Esophagus muscularis mucosa (tissue), 4 donors: Measurements from ENCODE around the gene SYCP1. TPM values are rescaled to one million over a fixed set of nuclear protein-coding genes. Genes with fewer than 3 reads are reported as not detected.

Experiments
- DNase-seq: peaks from one replicate; pipeline ENCODE4 v3.0.0-alpha.2; 2017; ENCODE audit errors: extremely low spot score
- H3K27ac ChIP-seq, 4 donors: fragments of 200-600 bp; sonication (generic); replicated peaks in 1 of 4; 1 replicate in 3 of 4; 2 replicates in 1 of 4; pipeline ENCODE4 v1.5.1; 2016 to 2019; ENCODE audit warnings: mild to moderate bottlenecking in 1 of 4
- H3K27me3 ChIP-seq, 4 donors: fragments of 200-600 bp; sonication (generic); one replicate each; pipeline versions ENCODE4 v1.5.1 to v1.6.0; 2016 to 2019
- H3K36me3 ChIP-seq, 4 donors: fragments of 200-600 bp; sonication (generic); one replicate each; pipeline ENCODE4 v1.5.1; 2016 to 2019
- H3K4me1 ChIP-seq, 4 donors: fragments of 200-600 bp; sonication (generic); one replicate each; pipeline ENCODE4 v1.5.1; 2016 to 2019
- H3K4me3 ChIP-seq, 4 donors: fragments of 200-600 bp; sonication (generic); 1 replicate in 2 of 4; 2 replicates in 2 of 4; pipeline ENCODE4 v1.5.1; 2016 to 2019; ENCODE audit warnings: mild to moderate bottlenecking in 4 of 4, moderate library complexity in 1 of 4
- H3K9me3 ChIP-seq, 4 donors: fragments of 200-600 bp; sonication (generic); 1 replicate in 3 of 4; 2 replicates in 1 of 4; pipeline ENCODE4 v1.5.1; 2016 to 2019
- EP300 ChIP-seq: sonication (generic); formaldehyde crosslinking; IDR thresholded peaks from one replicate; pipeline ENCODE4 v1.6.1; 2017; ENCODE audit warnings: antibody characterized with exemption
- POLR2A ChIP-seq: fragments of 450-650 bp; IDR thresholded peaks from one replicate; pipeline ENCODE4 v1.6.1; 2017; ENCODE audit warnings: antibody characterized with exemption, moderate library complexity, mild to moderate bottlenecking, low read depth
- POLR2AphosphoS5 ChIP-seq, 2 donors: sonication (generic); formaldehyde crosslinking; IDR thresholded peaks; one replicate each; pipeline ENCODE4 v1.6.1; 2017; ENCODE audit warnings: antibody characterized with exemption in 2 of 2
- WGBS: methylation state at CpG from one replicate; pipeline ENCODE4 v1.1.5; 2018; 5-methylcytosine and 5-hydroxymethylcytosine counted together
- intact Hi-C: fragments of 100-400 bp; cut with DNase I; formaldehyde crosslinking; loops from one replicate; pipeline ENCODE4 v1.15.1; 2023
- total RNA-seq, 4 donors: library from RNA; depleted of rRNA; stranded (reverse); fragments of >200 nt; gene quantifications; one replicate each; pipeline versions ENCODE4 v1.1.0 to v1.2.1, GENCODE V29; 2016
- TF ChIP-seq, protein P1 (sequence below), 3 experiments: fragments of 200-600 bp in 2 of 3; fragments of 450-650 bp in 1 of 3; sonication (generic) in 2 of 3; IDR thresholded peaks; one replicate each; pipeline ENCODE4 v1.5.1; 2017 to 2019; ENCODE audit warnings: antibody characterized with exemption in 3 of 3, mild to moderate bottlenecking in 2 of 3, moderate library complexity in 1 of 3

The SYCP1 gene
- total RNA-seq, 4 donors from 2014 or later: not detected

DNA sequence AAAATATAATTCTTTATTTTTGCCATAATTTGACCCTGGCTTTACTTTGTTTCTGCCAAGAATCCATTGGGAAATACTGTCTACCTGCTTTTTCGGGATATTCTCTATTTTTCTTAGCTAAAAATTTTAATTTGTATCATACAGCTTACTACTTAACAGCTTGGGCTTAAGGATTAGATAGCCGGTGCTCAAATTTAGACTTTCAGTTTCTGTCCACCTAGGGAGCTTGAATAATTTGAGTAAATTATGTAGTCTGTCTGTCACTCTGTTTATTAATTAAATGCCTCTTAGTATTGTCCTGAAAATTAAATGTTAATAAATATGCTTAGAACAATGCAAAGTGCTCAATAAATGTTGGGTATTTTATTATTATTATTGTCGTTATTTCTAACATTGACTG lies 6.7 kb downstream of the SYCP1 start:
- intact Hi-C loops: no loop called here
- peaks cover 0 to 12% (median 0%) of the 10 kb centered on the region in 4 donors for H3K27me3 ChIP-seq
- no peak for DNase-seq
- H3K27ac ChIP-seq: no peak overlapping the region
- no peak overlapping the region for H3K4me3 ChIP-seq
- no peaks in the 10 kb centered on the region for H3K4me1 ChIP-seq
- no peaks in the 10 kb centered on the region for H3K36me3 ChIP-seq
- no peak for TF ChIP-seq POLR2A
- no peak for TF ChIP-seq EP300
- no peak for TF ChIP-seq POLR2AphosphoS5 (IDR thresholded peaks at IDR 0.05)
- TF ChIP-seq, protein P1, sequence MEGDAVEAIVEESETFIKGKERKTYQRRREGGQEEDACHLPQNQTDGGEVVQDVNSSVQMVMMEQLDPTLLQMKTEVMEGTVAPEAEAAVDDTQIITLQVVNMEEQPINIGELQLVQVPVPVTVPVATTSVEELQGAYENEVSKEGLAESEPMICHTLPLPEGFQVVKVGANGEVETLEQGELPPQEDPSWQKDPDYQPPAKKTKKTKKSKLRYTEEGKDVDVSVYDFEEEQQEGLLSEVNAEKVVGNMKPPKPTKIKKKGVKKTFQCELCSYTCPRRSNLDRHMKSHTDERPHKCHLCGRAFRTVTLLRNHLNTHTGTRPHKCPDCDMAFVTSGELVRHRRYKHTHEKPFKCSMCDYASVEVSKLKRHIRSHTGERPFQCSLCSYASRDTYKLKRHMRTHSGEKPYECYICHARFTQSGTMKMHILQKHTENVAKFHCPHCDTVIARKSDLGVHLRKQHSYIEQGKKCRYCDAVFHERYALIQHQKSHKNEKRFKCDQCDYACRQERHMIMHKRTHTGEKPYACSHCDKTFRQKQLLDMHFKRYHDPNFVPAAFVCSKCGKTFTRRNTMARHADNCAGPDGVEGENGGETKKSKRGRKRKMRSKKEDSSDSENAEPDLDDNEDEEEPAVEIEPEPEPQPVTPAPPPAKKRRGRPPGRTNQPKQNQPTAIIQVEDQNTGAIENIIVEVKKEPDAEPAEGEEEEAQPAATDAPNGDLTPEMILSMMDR (IDR thresholded peaks at IDR 0.05): no peak
- 65% methylated on average over 3 of the region's 3 CpGs for WGBS
- no peaks in the 10 kb centered on the region for H3K9me3 ChIP-seq

DNA sequence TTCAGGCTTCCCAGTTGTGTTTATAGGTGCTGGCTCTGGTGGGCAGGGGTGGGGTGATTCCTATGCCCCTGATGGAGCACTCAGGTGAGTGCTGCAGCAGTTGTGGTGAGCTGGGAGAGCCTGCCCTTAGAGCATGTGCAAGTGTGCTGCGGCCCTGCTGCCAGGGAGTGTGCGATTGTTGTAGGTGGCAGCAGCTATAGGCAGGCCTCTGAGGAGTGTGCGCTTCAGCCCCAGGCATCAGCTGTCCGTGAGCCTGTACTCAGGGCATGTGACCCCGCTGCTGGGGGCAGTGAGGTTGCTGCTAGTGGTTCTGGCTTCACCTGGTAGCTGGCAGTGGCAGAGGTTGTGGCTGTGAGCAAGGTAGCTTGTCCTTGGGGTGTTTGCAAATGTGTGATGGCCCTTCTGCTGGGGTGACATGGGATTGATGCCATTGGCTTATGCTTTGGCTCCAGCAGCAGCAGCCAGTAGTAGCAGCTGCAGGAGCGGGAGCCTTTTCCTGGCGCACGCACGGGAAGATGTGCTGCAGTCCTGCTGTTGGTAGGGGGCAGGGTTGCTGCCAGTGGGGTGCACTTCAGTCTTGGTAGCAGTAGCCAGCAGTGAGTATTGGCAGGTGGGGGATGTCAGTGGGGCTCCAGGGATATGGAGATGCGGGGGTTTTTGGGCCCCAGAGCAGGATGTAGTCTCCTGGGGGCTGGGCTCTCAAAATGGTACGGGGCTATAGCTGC lies 37.7 kb downstream of the SYCP1 start:
- TF ChIP-seq, protein P1 (IDR thresholded peaks at IDR 0.05): no peak
- TF ChIP-seq POLR2A (no peak), POLR2AphosphoS5 (IDR thresholded peaks at IDR 0.05) (no peak), EP300 (no peak)
- Histone ChIP-seq H3K4me3 (no peak overlapping the region), H3K4me1 (no peaks in the 10 kb centered on the region), H3K36me3 (no peaks in the 10 kb centered on the region), H3K27me3 (peaks cover 0 to 3% (median 0%) of the 10 kb centered on the region in 4 donors), H3K9me3 (no peaks in the 10 kb centered on the region), H3K27ac (no peak overlapping the region)
- DNase-seq: no peak
- intact Hi-C loops: no loop called here
- whole genome bisulfite sequencing: 44% methylated on average over 7 of the region's 11 CpGs

DNA sequence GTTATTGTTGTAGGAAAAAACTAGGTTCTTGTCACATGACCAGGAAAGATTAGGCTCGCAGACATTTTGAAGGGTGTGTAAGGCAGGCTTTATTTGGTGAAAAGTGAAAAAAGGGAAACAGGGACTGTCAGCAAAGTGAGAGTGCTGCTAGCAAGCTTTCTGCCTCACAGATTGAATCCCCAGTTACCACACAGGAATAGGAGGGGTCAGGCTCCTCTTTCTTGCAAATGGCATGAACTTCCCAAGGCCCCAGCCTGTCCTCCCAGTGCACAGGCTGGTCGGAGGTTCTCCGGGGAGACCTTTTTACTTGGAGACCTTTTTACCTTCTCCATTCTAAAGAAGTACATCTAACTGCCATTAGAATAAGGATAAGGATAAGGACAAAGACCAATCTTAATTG lies 42.1 kb downstream of the SYCP1 start:
- intact Hi-C loops: no loop called here
- DNase-seq: no peak
- Histone ChIP-seq H3K36me3 (no peaks in the 10 kb centered on the region), H3K4me1 (no peaks in the 10 kb centered on the region), H3K27ac (no peak overlapping the region), H3K27me3 (peaks cover 0 to 3% (median 0%) of the 10 kb centered on the region in 4 donors), H3K9me3 (no peaks in the 10 kb centered on the region), H3K4me3 (no peak overlapping the region)
- TF ChIP-seq POLR2AphosphoS5 (IDR thresholded peaks at IDR 0.05): no peak
- no peak for TF ChIP-seq EP300
- TF ChIP-seq, protein P1 (IDR thresholded peaks at IDR 0.05): no peak
- TF ChIP-seq POLR2A: no peak
- 58% methylated on average over 3 of the region's 3 CpGs for WGBS

DNA sequence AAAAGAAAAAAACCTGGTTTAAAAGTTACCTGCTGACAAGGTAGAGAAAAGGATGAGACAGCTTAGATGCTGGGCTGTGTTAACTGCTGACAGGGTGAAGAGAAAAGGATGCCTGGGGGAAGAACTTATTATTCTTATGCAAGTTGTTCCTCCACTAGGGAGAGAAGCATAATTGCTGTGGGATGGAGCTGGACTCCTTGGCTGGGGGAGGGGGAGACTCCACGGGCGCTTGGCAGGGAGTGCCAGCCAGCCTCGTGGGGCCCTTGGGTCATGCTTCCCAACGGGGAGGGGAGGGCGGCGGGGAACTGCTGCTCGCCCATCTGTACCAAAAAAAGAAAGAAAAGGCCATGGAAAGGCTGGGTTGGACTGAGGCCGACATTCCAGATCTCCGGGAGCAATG lies 47.2 kb downstream of the SYCP1 start:
- Histone ChIP-seq H3K4me1 (no peaks in the 10 kb centered on the region), H3K27ac (no peak overlapping the region), H3K4me3 (peak overlapping the region in 3 of 4 donors; percentile 12 to 21 (median 17)), H3K9me3 (peaks cover 0 to 12% (median 1%) of the 10 kb centered on the region in 4 donors), H3K27me3 (no peaks in the 10 kb centered on the region), H3K36me3 (no peaks in the 10 kb centered on the region)
- no peak for DNase-seq
- intact Hi-C loops: no loop called here
- WGBS: 36% methylated on average over 9 of the region's 9 CpGs
- TF ChIP-seq EP300: no peak
- TF ChIP-seq POLR2A: no peak
- TF ChIP-seq, protein P1 (IDR thresholded peaks at IDR 0.05): no peak
- no peak for TF ChIP-seq POLR2AphosphoS5 (IDR thresholded peaks at IDR 0.05)
